Measurements from ENCODE around the gene PIMREG. TPM values are rescaled to one million over a fixed set of nuclear protein-coding genes. Genes with fewer than 3 reads are reported as not detected.

The PIMREG gene
- total and polyA plus RNA-seq, 2 experiments from 2014 or later: 24.4 to 28.7 TPM

GRCh38 chr17:6463616-6464445 is 19.6 kb downstream of the PIMREG start:
- no peak for DNase-seq
- TF ChIP-seq EZH2phosphoT487 (IDR thresholded peaks at IDR 0.05; ENCODE audit: insufficient read depth, low read depth) (no peak), EZH2 (IDR thresholded peaks at IDR 0.05; ENCODE audit: insufficient read depth, poor library complexity, severe bottlenecking) (no peak)
- no peaks in the 10 kb centered on the region for H3K4me1 ChIP-seq (ENCODE audit: insufficient read depth)
- no peaks in the 10 kb centered on the region for H3K9me3 ChIP-seq (ENCODE audit: low read depth)
- no peaks in the 10 kb centered on the region for H3K9me2 ChIP-seq (ENCODE audit: insufficient read depth)
- H2AFZ ChIP-seq: no peak overlapping the region
- 91 to 92% methylated on average over 22 to 24 of the region's 24 CpGs for WGBS, 2 experiments (ENCODE audit: low coverage in 1 of 2, low lambda C conversion rate in 2 of 2, missing lambda C conversion rate in 2 of 2)
- no peaks in the 10 kb centered on the region for H4K20me1 ChIP-seq (ENCODE audit: insufficient read depth)
- no peak overlapping the region for H3K9ac ChIP-seq
- H3K36me3 ChIP-seq (ENCODE audit: low read depth): no peaks in the 10 kb centered on the region; the same call in 1 of the 2 replicates
- no peaks in the 10 kb centered on the region for H3K27me3 ChIP-seq (replicated peaks; ENCODE audit: insufficient read depth)
- in situ Hi-C loops (cut with MboI): no loop called here
- no peak overlapping the region for H3K4me3 ChIP-seq
- no peak overlapping the region for H3K4me2 ChIP-seq (ENCODE audit: unreplicated experiment)
- no peaks in the 10 kb centered on the region for H3K79me2 ChIP-seq (ENCODE audit: insufficient read depth)
- no peak overlapping the region for H3K27ac ChIP-seq
- no peaks in the 10 kb centered on the region for H3F3A ChIP-seq (ENCODE audit: insufficient read depth)

- H3K9me3 ChIP-seq (ENCODE audit: low read depth): no peaks in the 10 kb centered on the region
- H3K79me2 ChIP-seq (ENCODE audit: insufficient read depth): no peaks in the 10 kb centered on the region
- no peaks in the 10 kb centered on the region for H3K4me1 ChIP-seq (ENCODE audit: insufficient read depth)
- H3K4me2 ChIP-seq (ENCODE audit: unreplicated experiment): no peak overlapping the region
- no peaks in the 10 kb centered on the region for H3F3A ChIP-seq (ENCODE audit: insufficient read depth)
- no peak for TF ChIP-seq EZH2phosphoT487 (IDR thresholded peaks at IDR 0.05; ENCODE audit: insufficient read depth, low read depth)
- no peak for TF ChIP-seq EZH2 (IDR thresholded peaks at IDR 0.05; ENCODE audit: insufficient read depth, poor library complexity, severe bottlenecking)
- H3K36me3 ChIP-seq (ENCODE audit: low read depth): no peaks in the 10 kb centered on the region; the same call in 1 of the 2 replicates
- no peaks in the 10 kb centered on the region for H3K9me2 ChIP-seq (ENCODE audit: insufficient read depth)
- H3K9ac ChIP-seq: no peak overlapping the region
- H4K20me1 ChIP-seq (ENCODE audit: insufficient read depth): no peaks in the 10 kb centered on the region
- no peak overlapping the region for H3K27ac ChIP-seq
- H3K4me3 ChIP-seq: no peak overlapping the region
- no peak for DNase-seq
- WGBS, 2 experiments (ENCODE audit: low coverage in 1 of 2, low lambda C conversion rate in 2 of 2, missing lambda C conversion rate in 2 of 2): 94% methylated on average over 14 of the region's 14 CpGs
- no peak overlapping the region for H2AFZ ChIP-seq
- H3K27me3 ChIP-seq (replicated peaks; ENCODE audit: insufficient read depth): no peaks in the 10 kb centered on the region
- in situ Hi-C loops (cut with MboI): no loop called here
Observed at GRCh38 chr17:6464446-6465041, 20.3 kb downstream of the PIMREG start.

GRCh38 chr17:6465206-6466003 is 21.1 kb downstream of the PIMREG start:
- Histone ChIP-seq H3K9ac (no peak overlapping the region), H3K9me3 (ENCODE audit: low read depth) (no peaks in the 10 kb centered on the region), H3K4me1 (ENCODE audit: insufficient read depth) (no peaks in the 10 kb centered on the region), H3K79me2 (ENCODE audit: insufficient read depth) (no peaks in the 10 kb centered on the region), H3K9me2 (ENCODE audit: insufficient read depth) (no peaks in the 10 kb centered on the region), H3K27me3 (replicated peaks; ENCODE audit: insufficient read depth) (no peaks in the 10 kb centered on the region), H3K36me3 (ENCODE audit: low read depth) (no peaks in the 10 kb centered on the region; the same call in 1 of the 2 replicates), H3K4me3 (no peak overlapping the region), H3F3A (ENCODE audit: insufficient read depth) (no peaks in the 10 kb centered on the region), H3K27ac (no peak overlapping the region), H3K4me2 (ENCODE audit: unreplicated experiment) (no peak overlapping the region), H4K20me1 (ENCODE audit: insufficient read depth) (no peaks in the 10 kb centered on the region), H2AFZ (no peak overlapping the region)
- DNase-seq: no peak
- 84 to 86% methylated on average over 19 of the region's 19 CpGs for WGBS, 2 experiments (ENCODE audit: low coverage in 1 of 2, low lambda C conversion rate in 2 of 2, missing lambda C conversion rate in 2 of 2)
- in situ Hi-C loops (cut with MboI): no loop called here
- TF ChIP-seq EZH2 (IDR thresholded peaks at IDR 0.05; ENCODE audit: insufficient read depth, poor library complexity, severe bottlenecking): no peak
- TF ChIP-seq EZH2phosphoT487 (IDR thresholded peaks at IDR 0.05; ENCODE audit: insufficient read depth, low read depth): no peak

GRCh38 chr17:6467567-6467966 is 23.3 kb downstream of the PIMREG start:
- no peaks in the 10 kb centered on the region for H4K20me1 ChIP-seq (ENCODE audit: insufficient read depth)
- in situ Hi-C loops (cut with MboI): no loop called here
- no peaks in the 10 kb centered on the region for H3K79me2 ChIP-seq (ENCODE audit: insufficient read depth)
- 89 to 95% methylated on average over 1 of the region's 1 CpG for WGBS, 2 experiments (ENCODE audit: low coverage in 1 of 2, low lambda C conversion rate in 2 of 2, missing lambda C conversion rate in 2 of 2)
- TF ChIP-seq EZH2 (IDR thresholded peaks at IDR 0.05; ENCODE audit: insufficient read depth, poor library complexity, severe bottlenecking) (no peak), EZH2phosphoT487 (IDR thresholded peaks at IDR 0.05; ENCODE audit: insufficient read depth, low read depth) (no peak)
- H3K9me3 ChIP-seq (ENCODE audit: low read depth): no peaks in the 10 kb centered on the region
- H3K27ac ChIP-seq: no peak overlapping the region
- no peak overlapping the region for H3K9ac ChIP-seq
- H3K4me2 ChIP-seq (ENCODE audit: unreplicated experiment): no peak overlapping the region
- peaks cover 10% of the 10 kb centered on the region for H3K4me1 ChIP-seq (ENCODE audit: insufficient read depth)
- no peak overlapping the region for H2AFZ ChIP-seq
- H3F3A ChIP-seq (ENCODE audit: insufficient read depth): no peaks in the 10 kb centered on the region
- H3K4me3 ChIP-seq: no peak overlapping the region
- H3K36me3 ChIP-seq (ENCODE audit: low read depth): no peaks in the 10 kb centered on the region; the same call in 1 of the 2 replicates
- no peaks in the 10 kb centered on the region for H3K9me2 ChIP-seq (ENCODE audit: insufficient read depth)
- DNase-seq: no peak
- no peaks in the 10 kb centered on the region for H3K27me3 ChIP-seq (replicated peaks; ENCODE audit: insufficient read depth)
